ENCODE data around the gene AAMDC.

The AAMDC gene

GRCh38 chr11:77791301-77791700 lies 29.6 kb upstream of the AAMDC start:
- Histone ChIP-seq H3K36me3 (ENCODE audit: control insufficient read depth in 1 of 2, insufficient read depth in 2 of 2, low read length in 2 of 2) (peaks cover 0 to 2% of the 10 kb centered on the region in 2 donors), H3K9me3 (ENCODE audit: control insufficient read depth in 1 of 2, low read length in 2 of 2) (peaks cover 0 to 5% of the 10 kb centered on the region in 2 donors), H3K4me1 (ENCODE audit: control insufficient read depth in 1 of 2, insufficient read depth in 2 of 2, low read length in 2 of 2) (no peaks in the 10 kb centered on the region)

DNA sequence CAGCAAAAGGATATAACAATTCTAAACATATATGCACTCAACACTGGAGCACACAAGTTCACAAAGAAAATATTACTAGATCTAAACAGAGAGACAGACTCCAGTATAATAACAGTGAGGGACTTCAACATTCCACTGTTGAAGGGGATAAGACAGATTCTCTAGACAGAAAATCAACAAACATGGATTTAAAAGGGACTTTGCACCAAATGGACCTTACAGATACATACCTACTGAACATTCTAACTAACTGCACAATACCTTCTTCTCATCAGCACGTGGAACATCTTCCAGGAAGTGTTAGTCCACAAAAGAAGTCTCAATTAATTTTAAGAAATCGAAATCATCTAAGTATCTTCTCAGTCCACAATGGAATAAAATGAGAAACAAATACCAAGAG lies 27.0 kb upstream of the AAMDC start:
- Histone ChIP-seq H3K27me3 (ENCODE audit: control insufficient read depth in 1 of 2, insufficient read depth in 2 of 2, low read length in 2 of 2) (no peaks in the 10 kb centered on the region), H3K36me3 (ENCODE audit: control insufficient read depth in 1 of 2, insufficient read depth in 2 of 2, low read length in 2 of 2) (peaks cover 0 to 2% of the 10 kb centered on the region in 2 donors), H3K4me3 (ENCODE audit: low read depth in 1 of 2, low read length in 2 of 2) (no peak overlapping the region), H3K27ac (ENCODE audit: low read depth, low read length) (no peak overlapping the region), H3K4me1 (ENCODE audit: control insufficient read depth in 1 of 2, insufficient read depth in 2 of 2, low read length in 2 of 2) (no peaks in the 10 kb centered on the region), H3K9ac (ENCODE audit: low read depth in 1 of 2, low read length in 2 of 2) (no peak overlapping the region), H3K9me3 (ENCODE audit: control insufficient read depth in 1 of 2, low read length in 2 of 2) (peaks cover 0 to 5% of the 10 kb centered on the region in 2 donors)

More at GRCh38 chr11:77791301-77791700, 29.6 kb upstream of the AAMDC start:
- Histone ChIP-seq H3K4me3 (ENCODE audit: low read depth in 1 of 2, low read length in 2 of 2) (no peak overlapping the region), H3K27me3 (ENCODE audit: control insufficient read depth in 1 of 2, insufficient read depth in 2 of 2, low read length in 2 of 2) (no peaks in the 10 kb centered on the region), H3K27ac (ENCODE audit: low read depth, low read length) (no peak overlapping the region), H3K9ac (ENCODE audit: low read depth in 1 of 2, low read length in 2 of 2) (no peak overlapping the region)

- Histone ChIP-seq H3K9me3 (ENCODE audit: control insufficient read depth in 1 of 2, low read length in 2 of 2) (no peaks in the 10 kb centered on the region), H3K27me3 (ENCODE audit: control insufficient read depth in 1 of 2, insufficient read depth in 2 of 2, low read length in 2 of 2) (no peaks in the 10 kb centered on the region), H3K4me3 (ENCODE audit: low read depth in 1 of 2, low read length in 2 of 2) (no peak overlapping the region), H3K36me3 (ENCODE audit: control insufficient read depth in 1 of 2, insufficient read depth in 2 of 2, low read length in 2 of 2) (no peaks in the 10 kb centered on the region), H3K4me1 (ENCODE audit: control insufficient read depth in 1 of 2, insufficient read depth in 2 of 2, low read length in 2 of 2) (no peaks in the 10 kb centered on the region), H3K9ac (ENCODE audit: low read depth in 1 of 2, low read length in 2 of 2) (no peak overlapping the region), H3K27ac (ENCODE audit: low read depth, low read length) (no peak overlapping the region)
These were observed 21.6 kb upstream of the AAMDC start for GRCh38 chr11:77799338-77799737.

DNA sequence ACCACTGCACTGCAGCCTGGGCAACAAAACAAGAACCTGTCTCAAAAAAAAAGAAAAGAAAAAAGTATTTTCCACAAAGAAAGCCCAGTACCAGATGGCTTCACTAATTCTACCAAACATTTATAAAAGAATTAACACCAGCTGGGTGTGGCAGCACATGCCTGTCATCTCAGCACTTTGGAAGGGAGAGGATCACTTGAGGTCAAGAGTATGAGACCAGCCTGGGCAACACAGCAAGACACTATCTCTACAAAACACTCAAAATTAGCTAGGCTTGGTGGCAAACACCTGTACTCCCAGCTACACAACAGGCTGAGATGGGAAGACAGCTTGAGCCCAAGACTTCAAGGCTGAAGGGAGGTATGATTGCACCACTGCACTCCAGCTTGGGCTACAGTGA lies 20.5 kb upstream of the AAMDC start:
- H3K27ac ChIP-seq (ENCODE audit: low read depth, low read length) = no peak overlapping the region
- H3K4me1 ChIP-seq (ENCODE audit: control insufficient read depth in 1 of 2, insufficient read depth in 2 of 2, low read length in 2 of 2) = no peaks in the 10 kb centered on the region

DNA sequence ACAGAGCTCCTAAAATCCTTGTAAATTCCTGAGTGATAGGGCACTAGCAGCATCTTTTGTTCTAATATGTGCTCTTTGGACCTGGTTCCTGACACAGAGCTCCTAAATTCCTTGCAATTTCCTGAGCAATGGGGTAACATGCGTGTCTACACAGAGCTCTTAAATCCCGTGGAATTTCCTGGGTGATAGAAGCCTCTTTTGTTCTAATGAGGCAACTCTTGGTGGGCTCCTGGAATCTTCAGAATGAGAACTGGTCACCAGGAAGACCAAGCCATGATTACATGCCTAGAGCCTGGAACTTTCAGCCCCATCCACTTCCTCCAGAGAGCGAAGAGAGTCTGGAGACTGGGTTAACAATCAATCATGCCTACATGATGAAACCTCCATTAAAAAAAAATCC lies 19.5 kb upstream of the AAMDC start:
- no peaks in the 10 kb centered on the region for H3K9me3 ChIP-seq (ENCODE audit: control insufficient read depth in 1 of 2, low read length in 2 of 2)
- no peaks in the 10 kb centered on the region for H3K27me3 ChIP-seq (ENCODE audit: control insufficient read depth in 1 of 2, insufficient read depth in 2 of 2, low read length in 2 of 2)
- no peak overlapping the region for H3K4me3 ChIP-seq (ENCODE audit: low read depth in 1 of 2, low read length in 2 of 2)
- no peaks in the 10 kb centered on the region for H3K4me1 ChIP-seq (ENCODE audit: control insufficient read depth in 1 of 2, insufficient read depth in 2 of 2, low read length in 2 of 2)
- H3K36me3 ChIP-seq (ENCODE audit: control insufficient read depth in 1 of 2, insufficient read depth in 2 of 2, low read length in 2 of 2) = no peaks in the 10 kb centered on the region
- H3K27ac ChIP-seq (ENCODE audit: low read depth, low read length) = no peak overlapping the region
- H3K9ac ChIP-seq (ENCODE audit: low read depth in 1 of 2, low read length in 2 of 2) = no peak overlapping the region

More for the DNA sequence above, 20.5 kb upstream of the AAMDC start:
- no peaks in the 10 kb centered on the region for H3K36me3 ChIP-seq (ENCODE audit: control insufficient read depth in 1 of 2, insufficient read depth in 2 of 2, low read length in 2 of 2)
- H3K9ac ChIP-seq (ENCODE audit: low read depth in 1 of 2, low read length in 2 of 2) = no peak overlapping the region
- no peaks in the 10 kb centered on the region for H3K27me3 ChIP-seq (ENCODE audit: control insufficient read depth in 1 of 2, insufficient read depth in 2 of 2, low read length in 2 of 2)
- H3K4me3 ChIP-seq (ENCODE audit: low read depth in 1 of 2, low read length in 2 of 2) = no peak overlapping the region
- no peaks in the 10 kb centered on the region for H3K9me3 ChIP-seq (ENCODE audit: control insufficient read depth in 1 of 2, low read length in 2 of 2)

- Histone ChIP-seq H3K9ac (ENCODE audit: low read depth in 1 of 2, low read length in 2 of 2) (no peak overlapping the region), H3K4me1 (ENCODE audit: control insufficient read depth in 1 of 2, insufficient read depth in 2 of 2, low read length in 2 of 2) (no peaks in the 10 kb centered on the region), H3K27ac (ENCODE audit: low read depth, low read length) (no peak overlapping the region), H3K4me3 (ENCODE audit: low read depth in 1 of 2, low read length in 2 of 2) (no peak overlapping the region), H3K27me3 (ENCODE audit: control insufficient read depth in 1 of 2, insufficient read depth in 2 of 2, low read length in 2 of 2) (no peaks in the 10 kb centered on the region), H3K9me3 (ENCODE audit: control insufficient read depth in 1 of 2, low read length in 2 of 2) (no peaks in the 10 kb centered on the region), H3K36me3 (ENCODE audit: control insufficient read depth in 1 of 2, insufficient read depth in 2 of 2, low read length in 2 of 2) (peaks cover 0 to 11% of the 10 kb centered on the region in 2 donors)
These were observed 14.5 kb upstream of the AAMDC start for GRCh38 chr11:77806415-77806814.

DNA sequence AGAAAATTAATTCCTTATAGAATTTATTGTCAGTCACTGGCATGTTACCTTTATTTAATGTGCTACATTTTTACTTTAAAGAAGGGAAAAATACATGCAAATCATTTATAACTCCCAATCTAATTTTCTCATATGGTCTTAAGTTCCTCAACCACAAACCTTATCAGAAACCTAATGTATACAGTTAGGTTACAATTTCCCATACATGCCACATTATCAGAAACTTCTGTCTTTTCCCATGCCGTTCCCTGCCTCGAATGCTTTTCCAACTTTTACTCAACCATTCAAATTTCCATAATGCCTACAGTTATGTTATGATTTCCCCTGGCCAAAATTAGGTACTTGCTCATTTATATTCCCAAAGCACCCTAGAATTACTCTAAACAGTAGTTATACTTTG lies 14.0 kb upstream of the AAMDC start:
- H3K9ac ChIP-seq (ENCODE audit: low read depth in 1 of 2, low read length in 2 of 2) = no peak overlapping the region
- H3K4me3 ChIP-seq (ENCODE audit: low read depth in 1 of 2, low read length in 2 of 2) = no peak overlapping the region
- no peaks in the 10 kb centered on the region for H3K9me3 ChIP-seq (ENCODE audit: control insufficient read depth in 1 of 2, low read length in 2 of 2)
- no peaks in the 10 kb centered on the region for H3K4me1 ChIP-seq (ENCODE audit: control insufficient read depth in 1 of 2, insufficient read depth in 2 of 2, low read length in 2 of 2)
- H3K36me3 ChIP-seq (ENCODE audit: control insufficient read depth in 1 of 2, insufficient read depth in 2 of 2, low read length in 2 of 2) = peaks cover 0 to 12% of the 10 kb centered on the region in 2 donors
- H3K27me3 ChIP-seq (ENCODE audit: control insufficient read depth in 1 of 2, insufficient read depth in 2 of 2, low read length in 2 of 2) = no peaks in the 10 kb centered on the region
- no peak overlapping the region for H3K27ac ChIP-seq (ENCODE audit: low read depth, low read length)

DNA sequence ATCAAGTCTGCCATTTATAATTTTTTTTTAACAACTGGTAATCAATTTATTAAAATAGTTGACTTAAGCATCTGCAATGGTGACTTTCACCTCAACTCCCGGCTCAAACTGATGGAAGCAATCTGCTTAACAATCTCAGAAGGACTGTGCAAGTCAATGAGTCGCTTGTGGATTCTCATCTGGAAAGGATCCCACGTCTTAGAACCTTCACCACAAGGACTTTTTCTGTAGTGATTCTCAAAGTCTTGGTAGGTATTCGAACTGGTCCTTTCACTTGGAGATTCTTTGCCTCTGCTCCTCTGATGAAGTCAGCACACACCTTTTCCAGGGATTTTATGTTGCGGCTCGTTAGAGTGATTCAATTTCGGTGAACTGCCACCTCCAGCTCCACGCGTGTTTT lies 7.7 kb upstream of the AAMDC start:
- Histone ChIP-seq H3K4me3 (ENCODE audit: low read depth in 1 of 2, low read length in 2 of 2) (no peak overlapping the region), H3K9ac (ENCODE audit: low read depth in 1 of 2, low read length in 2 of 2) (no peak overlapping the region), H3K27me3 (ENCODE audit: control insufficient read depth in 1 of 2, insufficient read depth in 2 of 2, low read length in 2 of 2) (no peaks in the 10 kb centered on the region), H3K36me3 (ENCODE audit: control insufficient read depth in 1 of 2, insufficient read depth in 2 of 2, low read length in 2 of 2) (peaks cover 0 to 20% of the 10 kb centered on the region in 2 donors), H3K4me1 (ENCODE audit: control insufficient read depth in 1 of 2, insufficient read depth in 2 of 2, low read length in 2 of 2) (peaks cover 6 to 10% of the 10 kb centered on the region in 2 donors), H3K27ac (ENCODE audit: low read depth, low read length) (no peak overlapping the region), H3K9me3 (ENCODE audit: control insufficient read depth in 1 of 2, low read length in 2 of 2) (peaks cover 0 to 3% of the 10 kb centered on the region in 2 donors)

GRCh38 chr11:77814848-77815247 lies 6.1 kb upstream of the AAMDC start:
- Histone ChIP-seq H3K9me3 (ENCODE audit: control insufficient read depth in 1 of 2, low read length in 2 of 2) (peaks cover 0 to 3% of the 10 kb centered on the region in 2 donors), H3K4me1 (ENCODE audit: control insufficient read depth in 1 of 2, insufficient read depth in 2 of 2, low read length in 2 of 2) (peaks cover 11 to 16% of the 10 kb centered on the region in 2 donors), H3K9ac (ENCODE audit: low read depth in 1 of 2, low read length in 2 of 2) (no peak overlapping the region), H3K4me3 (ENCODE audit: low read depth in 1 of 2, low read length in 2 of 2) (no peak overlapping the region), H3K36me3 (ENCODE audit: control insufficient read depth in 1 of 2, insufficient read depth in 2 of 2, low read length in 2 of 2) (peaks cover 0 to 20% of the 10 kb centered on the region in 2 donors), H3K27ac (ENCODE audit: low read depth, low read length) (no peak overlapping the region), H3K27me3 (ENCODE audit: control insufficient read depth in 1 of 2, insufficient read depth in 2 of 2, low read length in 2 of 2) (no peaks in the 10 kb centered on the region)

DNA sequence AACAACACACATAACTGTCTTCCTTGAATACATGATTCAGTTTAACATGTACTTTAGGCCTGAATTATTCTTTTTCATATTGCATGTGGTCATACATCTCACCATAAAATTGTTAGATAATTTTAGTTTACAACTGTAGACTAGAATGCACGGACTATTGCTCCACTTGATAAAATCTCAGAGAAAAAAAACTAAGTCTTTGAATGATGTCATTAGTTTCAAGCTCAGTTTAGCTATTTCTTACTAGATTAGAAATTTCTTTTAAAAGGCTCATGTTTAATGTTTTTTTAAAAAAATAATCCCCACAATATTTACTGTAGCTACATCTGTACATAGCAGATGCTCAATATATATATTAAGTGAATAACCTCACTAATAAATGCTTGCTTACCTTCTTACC lies 5.5 kb upstream of the AAMDC start:
- peaks cover 0 to 3% of the 10 kb centered on the region in 2 donors for H3K9me3 ChIP-seq (ENCODE audit: control insufficient read depth in 1 of 2, low read length in 2 of 2)
- H3K9ac ChIP-seq (ENCODE audit: low read depth in 1 of 2, low read length in 2 of 2) = no peak overlapping the region
- no peak overlapping the region for H3K4me3 ChIP-seq (ENCODE audit: low read depth in 1 of 2, low read length in 2 of 2)
- peaks cover 11 to 16% of the 10 kb centered on the region in 2 donors for H3K4me1 ChIP-seq (ENCODE audit: control insufficient read depth in 1 of 2, insufficient read depth in 2 of 2, low read length in 2 of 2)
- no peaks in the 10 kb centered on the region for H3K27me3 ChIP-seq (ENCODE audit: control insufficient read depth in 1 of 2, insufficient read depth in 2 of 2, low read length in 2 of 2)
- H3K36me3 ChIP-seq (ENCODE audit: control insufficient read depth in 1 of 2, insufficient read depth in 2 of 2, low read length in 2 of 2) = peaks cover 0 to 18% of the 10 kb centered on the region in 2 donors
- no peak overlapping the region for H3K27ac ChIP-seq (ENCODE audit: low read depth, low read length)

All from duodenal mucosa (tissue), 2 donors.